ENCODE measurements around the gene SSH2. TPM values are rescaled to one million over a fixed set of nuclear protein-coding genes. Genes with fewer than 3 reads are reported as not detected.

The SSH2 gene
- total RNA-seq, 2 experiments from 2014 or later: 39.4 to 73.9 TPM

- H2AFZ ChIP-seq (ENCODE audit: low read length): no peak overlapping the region
- H3K4me2 ChIP-seq (ENCODE audit: low read length): peak overlapping the region; percentile 58
- H3K4me1 ChIP-seq (ENCODE audit: insufficient read depth, low read length, poor library complexity, severe bottlenecking): peaks cover 57% of the 10 kb centered on the region
- H4K20me1 ChIP-seq (ENCODE audit: insufficient read depth, low read length): peaks cover 5% of the 10 kb centered on the region; the same call in 1 of the 2 replicates
- TF ChIP-seq, protein P1, sequence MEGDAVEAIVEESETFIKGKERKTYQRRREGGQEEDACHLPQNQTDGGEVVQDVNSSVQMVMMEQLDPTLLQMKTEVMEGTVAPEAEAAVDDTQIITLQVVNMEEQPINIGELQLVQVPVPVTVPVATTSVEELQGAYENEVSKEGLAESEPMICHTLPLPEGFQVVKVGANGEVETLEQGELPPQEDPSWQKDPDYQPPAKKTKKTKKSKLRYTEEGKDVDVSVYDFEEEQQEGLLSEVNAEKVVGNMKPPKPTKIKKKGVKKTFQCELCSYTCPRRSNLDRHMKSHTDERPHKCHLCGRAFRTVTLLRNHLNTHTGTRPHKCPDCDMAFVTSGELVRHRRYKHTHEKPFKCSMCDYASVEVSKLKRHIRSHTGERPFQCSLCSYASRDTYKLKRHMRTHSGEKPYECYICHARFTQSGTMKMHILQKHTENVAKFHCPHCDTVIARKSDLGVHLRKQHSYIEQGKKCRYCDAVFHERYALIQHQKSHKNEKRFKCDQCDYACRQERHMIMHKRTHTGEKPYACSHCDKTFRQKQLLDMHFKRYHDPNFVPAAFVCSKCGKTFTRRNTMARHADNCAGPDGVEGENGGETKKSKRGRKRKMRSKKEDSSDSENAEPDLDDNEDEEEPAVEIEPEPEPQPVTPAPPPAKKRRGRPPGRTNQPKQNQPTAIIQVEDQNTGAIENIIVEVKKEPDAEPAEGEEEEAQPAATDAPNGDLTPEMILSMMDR (conservative IDR thresholded peaks at IDR 0.05; ENCODE audit: low read length): peak; percentile 78
- no peak for TF ChIP-seq EZH2phosphoT487 (IDR thresholded peaks at IDR 0.05; ENCODE audit: borderline replicate concordance, low read depth, low read length)
- BruUV-seq (replicated peaks): no TSS peak
- peaks cover 25% of the 10 kb centered on the region for H3K36me3 ChIP-seq (ENCODE audit: insufficient read depth, low read length)
- peak overlapping the region; percentile 50 for H3K27ac ChIP-seq (ENCODE audit: low read depth, low read length, poor library complexity, severe bottlenecking)
- H3K4me3 ChIP-seq (ENCODE audit: low read depth, low read length, poor library complexity, severe bottlenecking): peak overlapping the region; percentile 36
- peaks cover 46% of the 10 kb centered on the region for H3K79me2 ChIP-seq (ENCODE audit: insufficient read depth, low read depth, low read length)
- intact Hi-C loops (cut with micrococcal nuclease; ENCODE audit: unreplicated experiment): no loop called here
- no peaks in the 10 kb centered on the region for H3K9me3 ChIP-seq (ENCODE audit: low read length)
- DNase-seq (ENCODE audit: low spot score): peak; percentile 51
- ChIA-PET POLR2A (interaction anchor here (0.6 to 1.1 kb wide), 3 partner anchors 9 to 444 kb away, joined by 3 to 4 read pairs (median 4); no protein-coding TSS in a partner anchor), CTCF (ENCODE audit: unreplicated experiment) (no interaction called here)
- H3K9me2 ChIP-seq (ENCODE audit: insufficient read depth, low read length): no peaks in the 10 kb centered on the region
Observed at GRCh38 chr17:29585080-29585751, 344.8 kb downstream of the SSH2 start.

DNA sequence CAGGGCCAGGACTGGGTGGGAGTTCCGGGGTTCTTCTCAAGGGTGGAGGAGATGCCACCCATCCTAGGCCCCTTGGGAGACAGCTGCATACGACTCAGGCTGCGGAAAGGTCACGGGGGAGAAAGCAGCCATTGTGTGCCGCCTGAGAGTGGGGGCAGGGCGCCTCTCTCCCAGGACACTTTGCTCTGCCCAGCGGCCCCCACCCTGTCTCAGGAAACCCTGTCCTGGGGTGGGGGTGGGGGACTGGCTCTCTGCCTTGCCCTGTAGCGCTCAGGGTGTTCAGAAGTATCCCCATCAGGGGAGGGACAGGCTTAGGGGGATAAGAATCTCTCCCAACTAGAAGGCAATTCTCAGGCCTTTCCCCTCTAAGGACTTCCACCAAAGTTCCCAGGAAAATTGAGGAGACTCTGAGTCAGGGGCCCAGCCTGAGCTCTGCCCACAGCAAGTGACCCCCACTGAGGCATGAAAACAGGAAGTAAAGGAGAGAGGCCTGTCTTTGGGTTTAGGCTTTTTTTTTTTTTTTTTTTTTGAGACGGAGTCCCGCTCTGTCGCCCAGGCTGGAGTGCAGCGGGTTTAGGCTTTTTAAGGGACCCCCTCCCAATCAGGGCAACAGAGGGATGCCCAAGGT is 345.5 kb downstream of the SSH2 start:
- H2AFZ ChIP-seq (ENCODE audit: low read length): no peak overlapping the region
- H3K9me2 ChIP-seq (ENCODE audit: insufficient read depth, low read length): no peaks in the 10 kb centered on the region
- peaks cover 46% of the 10 kb centered on the region for H3K79me2 ChIP-seq (ENCODE audit: insufficient read depth, low read depth, low read length)
- H4K20me1 ChIP-seq (ENCODE audit: insufficient read depth, low read length): peaks cover 5% of the 10 kb centered on the region; the same call in 1 of the 2 replicates
- H3K27ac ChIP-seq (ENCODE audit: low read depth, low read length, poor library complexity, severe bottlenecking): peak overlapping the region; percentile 50
- H3K4me2 ChIP-seq (ENCODE audit: low read length): peak overlapping the region; percentile 58
- TF ChIP-seq, protein P1 (conservative IDR thresholded peaks at IDR 0.05; ENCODE audit: low read length): no peak
- TF ChIP-seq EZH2phosphoT487 (IDR thresholded peaks at IDR 0.05; ENCODE audit: borderline replicate concordance, low read depth, low read length): no peak
- ChIA-PET CTCF (ENCODE audit: unreplicated experiment) (interaction anchor here (0.6 kb wide), 1 partner anchor 14 kb away, joined by 3 read pairs; no protein-coding TSS in a partner anchor), POLR2A (interaction anchor here (0.7 kb wide), 1 partner anchor 16 kb away, joined by 3 read pairs; no protein-coding TSS in a partner anchor)
- H3K36me3 ChIP-seq (ENCODE audit: insufficient read depth, low read length): peaks cover 31% of the 10 kb centered on the region
- no peaks in the 10 kb centered on the region for H3K9me3 ChIP-seq (ENCODE audit: low read length)
- H3K4me1 ChIP-seq (ENCODE audit: insufficient read depth, low read length, poor library complexity, severe bottlenecking): peaks cover 53% of the 10 kb centered on the region
- BruUV-seq (replicated peaks): no TSS peak
- DNase-seq (ENCODE audit: low spot score): peak; percentile 45
- intact Hi-C loops (cut with micrococcal nuclease; ENCODE audit: unreplicated experiment): loop anchor here (5.0 kb wide), 1 partner anchor 33 kb away; no protein-coding TSS in a partner anchor
- H3K4me3 ChIP-seq (ENCODE audit: low read depth, low read length, poor library complexity, severe bottlenecking): peak overlapping the region; percentile 36

Data from OCI-LY7 (cell line).